ENCODE measurements around the gene PACS1. TPM values are rescaled to one million over a fixed set of nuclear protein-coding genes. Genes with fewer than 3 reads are reported as not detected.

Gene PACS1
- total RNA-seq, 1 donor from 2014 or later = 26.6 TPM

- no peak for DNase-seq (ENCODE audit: low read depth)
These were observed 21.3 kb upstream of the PACS1 start, which contains the start of gene GAL3ST3 for GRCh38 chr11:66048547-66049323. Gene GAL3ST3, minus strand, starts transcription at chr11:66049161. Its CDS starts 3,746 bp downstream, at chr11:66045415.

GRCh38 chr11:66050581-66051231 lies 19.4 kb upstream of the PACS1 start:
- DNase-seq (ENCODE audit: low read depth) = peak; percentile 8

GRCh38 chr11:66051371-66051765 lies 18.7 kb upstream of the PACS1 start:
- no peak for DNase-seq (ENCODE audit: low read depth)

DNA sequence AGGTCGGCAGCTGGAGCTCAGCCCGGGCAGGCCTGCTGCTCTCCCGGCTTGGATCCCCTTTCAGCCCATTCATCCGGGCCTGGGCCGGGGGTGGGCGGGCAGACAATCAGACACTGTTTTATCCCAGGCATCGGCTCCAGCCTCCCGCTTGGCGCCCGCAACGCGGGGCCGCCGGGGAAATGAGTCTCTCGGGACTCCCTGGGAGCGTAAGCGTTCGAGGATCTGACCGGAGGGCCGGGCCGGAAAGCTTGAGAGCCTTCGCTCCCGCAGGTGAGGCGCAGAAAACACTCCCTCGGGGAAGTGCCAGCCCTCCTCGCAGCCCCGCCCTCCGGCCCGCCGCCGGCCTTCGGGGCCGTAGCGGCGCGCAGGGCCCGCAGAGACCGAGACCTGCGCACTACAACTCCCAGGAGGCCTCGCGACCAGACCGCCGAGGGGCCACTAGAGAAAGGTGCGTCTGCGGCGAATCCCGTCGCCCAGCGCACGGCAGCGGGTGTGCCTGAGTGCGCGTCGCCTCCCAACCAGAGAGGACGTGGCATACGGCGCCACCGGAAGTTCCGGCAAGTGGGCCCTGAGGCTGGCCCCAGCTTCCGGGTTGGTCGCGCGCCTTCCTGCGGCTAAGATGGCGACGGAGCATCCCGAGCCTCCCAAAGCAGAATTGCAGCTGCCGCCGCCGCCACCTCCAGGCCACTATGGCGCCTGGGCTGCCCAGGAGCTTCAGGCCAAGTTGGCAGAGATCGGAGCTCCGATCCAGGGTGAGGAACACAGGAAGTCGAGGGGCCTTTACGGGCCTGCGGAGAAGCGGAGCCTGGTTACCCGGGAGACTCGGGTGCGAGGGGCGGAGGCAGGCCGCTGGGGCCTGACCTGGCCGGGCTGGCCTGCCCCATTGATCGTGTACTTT lies 18.1 kb upstream of the PACS1 start, which contains the start of gene SF3B2:
Gene SF3B2, plus strand, starts transcription at position 599 of the 898 bp plus-strand sequence. Its CDS starts 21 bp downstream, at position 620.
- DNase-seq (ENCODE audit: low read depth) = peak; percentile 99

- DNase-seq (ENCODE audit: low read depth) = no peak
These were observed 17.4 kb upstream of the PACS1 start for GRCh38 chr11:66052664-66052982.

DNA sequence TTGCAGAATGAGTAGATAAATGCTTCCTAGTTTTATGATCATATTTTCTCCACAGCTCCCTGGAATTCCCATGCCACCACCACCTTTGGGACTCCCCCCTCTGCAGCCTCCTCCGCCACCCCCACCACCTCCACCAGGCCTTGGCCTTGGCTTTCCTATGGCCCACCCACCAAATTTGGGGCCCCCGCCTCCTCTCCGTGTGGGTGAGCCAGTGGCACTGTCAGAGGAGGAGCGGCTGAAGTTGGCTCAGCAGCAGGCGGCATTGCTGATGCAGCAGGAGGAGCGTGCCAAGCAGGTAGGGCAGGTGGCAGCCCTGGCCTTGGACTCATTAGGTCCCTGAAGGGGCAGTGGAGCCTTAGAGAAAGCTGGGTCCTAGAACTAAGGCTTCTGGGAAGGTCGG lies 15.1 kb upstream of the PACS1 start:
- DNase-seq (ENCODE audit: low read depth) = no peak

GRCh38 chr11:66056501-66056900 lies 13.6 kb upstream of the PACS1 start:
- no peak for DNase-seq (ENCODE audit: low read depth)

- DNase-seq (ENCODE audit: low read depth) = no peak
These were observed 9.9 kb upstream of the PACS1 start for GRCh38 chr11:66059966-66060680.

- no peak for DNase-seq (ENCODE audit: low read depth)
These were observed 8.8 kb upstream of the PACS1 start for GRCh38 chr11:66061268-66061667.

DNA sequence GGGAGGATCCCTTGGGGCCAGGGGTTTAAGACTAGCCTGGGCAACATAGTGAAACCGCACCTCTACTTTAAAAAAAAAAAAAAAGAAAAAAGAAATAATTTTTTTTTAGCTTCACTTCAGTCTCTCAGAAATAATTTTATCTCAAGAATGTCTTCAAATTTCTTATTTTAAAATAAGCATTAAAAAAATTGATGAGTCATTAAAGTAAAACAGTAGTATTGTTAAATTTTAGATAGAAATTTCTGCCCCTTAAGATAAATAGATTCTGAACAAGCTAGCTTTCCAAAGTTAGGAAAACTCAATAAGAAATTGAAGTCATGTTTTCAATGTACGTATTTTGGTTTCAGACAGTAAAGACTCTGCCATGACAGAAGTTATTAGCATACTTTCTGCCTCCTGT lies 7.7 kb upstream of the PACS1 start:
- DNase-seq (ENCODE audit: low read depth) = no peak

DNA sequence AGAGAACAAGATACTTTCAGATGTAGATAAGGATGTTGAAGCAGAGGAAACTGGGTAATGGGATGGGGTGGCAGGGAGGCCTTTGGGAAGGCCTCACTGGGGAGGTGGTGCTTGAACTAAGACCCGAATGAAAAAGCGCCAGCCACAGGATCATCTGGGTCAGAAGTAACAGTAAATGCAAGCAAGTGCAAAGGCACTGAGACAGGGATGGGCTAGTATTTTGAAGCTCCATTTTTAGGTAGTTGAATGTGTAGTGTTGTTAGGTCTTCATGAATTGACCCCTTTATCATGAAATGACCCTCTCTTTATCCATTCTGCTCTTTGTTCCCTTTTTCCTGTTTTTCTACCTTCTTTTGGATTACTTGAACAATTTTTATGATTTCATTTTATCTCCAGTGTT lies 6.2 kb upstream of the PACS1 start:
- DNase-seq (ENCODE audit: low read depth) = no peak

DNA sequence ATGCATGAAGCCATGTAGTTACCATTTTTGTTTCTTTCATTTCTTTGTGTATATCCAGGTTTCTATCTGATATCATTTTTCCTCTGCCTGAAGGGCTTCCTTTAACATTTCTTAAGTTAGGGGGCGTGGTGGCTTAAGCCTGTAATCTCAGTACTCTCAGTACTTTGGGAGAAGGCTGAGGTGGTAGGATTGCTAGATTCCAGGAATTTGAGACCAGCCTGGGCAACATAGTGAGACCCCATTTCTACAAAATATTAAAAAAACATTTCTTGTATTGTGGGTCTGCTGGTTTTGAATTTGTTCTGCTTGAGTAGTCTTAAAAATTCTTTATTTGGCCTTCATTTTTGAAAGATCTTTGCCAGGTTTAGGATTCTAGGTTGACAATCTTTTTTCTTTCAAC lies 5.5 kb upstream of the PACS1 start:
- no peak for DNase-seq (ENCODE audit: low read depth)

DNA sequence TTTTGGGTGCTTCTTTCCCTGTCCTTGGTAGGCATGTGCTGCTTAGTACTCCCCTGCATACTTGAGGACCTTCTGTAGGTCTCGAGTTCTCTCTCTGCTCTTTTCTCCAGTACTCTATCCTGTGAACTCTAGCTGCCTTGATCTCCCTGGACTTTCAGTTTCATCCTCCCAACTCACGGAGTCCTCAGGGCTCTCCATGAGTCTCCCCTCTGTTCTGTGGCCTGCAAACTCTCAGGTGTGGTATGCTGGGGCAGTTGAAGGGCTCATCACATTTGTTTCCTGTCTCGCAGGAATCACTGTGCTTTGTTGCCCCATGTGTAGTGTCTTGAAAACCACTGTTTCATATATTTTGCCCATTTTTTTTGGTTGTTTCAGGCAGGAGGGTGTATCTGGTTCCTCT lies 3.3 kb upstream of the PACS1 start:
- no peak for DNase-seq (ENCODE audit: low read depth)

GRCh38 chr11:66067640-66068039 lies 2.4 kb upstream of the PACS1 start:
- DNase-seq (ENCODE audit: low read depth) = no peak

- peak; percentile 75 for DNase-seq (ENCODE audit: low read depth)
These were observed 1.8 kb upstream of the PACS1 start for GRCh38 chr11:66068154-66068821.

- peak; percentile 92 for DNase-seq (ENCODE audit: low read depth)
These were observed 953 bp upstream of the PACS1 start for GRCh38 chr11:66068923-66069714.

GRCh38 chr11:66070604-66071380 lies 720 bp downstream of the PACS1 start:
- peak; percentile 21 for DNase-seq (ENCODE audit: low read depth)

- DNase-seq (ENCODE audit: low read depth) = peak; percentile 13
These were observed 1.3 kb downstream of the PACS1 start for GRCh38 chr11:66071381-66071801.

GRCh38 chr11:66072081-66072480 lies 2.0 kb downstream of the PACS1 start:
- no peak for DNase-seq (ENCODE audit: low read depth)
